ENCODE results near the gene CLECL1. TPM values are rescaled to one million over a fixed set of nuclear protein-coding genes. Genes with fewer than 3 reads are reported as not detected.

The CLECL1 gene
- total RNA-seq, result not detected

GRCh38 chr12:9732921-9733461 is at the start of gene CLECL1:
CLECL1 (minus strand) TSS chr12:9733097.
- DNase-seq, result no peak

- DNase-seq, result no peak
Measured at GRCh38 chr12:9781360-9781759, 48.5 kb upstream of the CLECL1 start.

- no peak for DNase-seq
Measured at GRCh38 chr12:9779209-9779608, 46.3 kb upstream of the CLECL1 start.

- no peak for DNase-seq
Measured at GRCh38 chr12:9776781-9777180, 43.9 kb upstream of the CLECL1 start.

GRCh38 chr12:9773216-9773877 is 40.5 kb upstream of the CLECL1 start:
- no peak for DNase-seq

GRCh38 chr12:9763025-9763424 is 30.1 kb upstream of the CLECL1 start:
- no peak for DNase-seq

GRCh38 chr12:9762369-9762768 is 29.5 kb upstream of the CLECL1 start:
- no peak for DNase-seq

- no peak for DNase-seq
Measured at GRCh38 chr12:9761419-9761781, 28.5 kb upstream of the CLECL1 start.

- no peak for DNase-seq
Measured at GRCh38 chr12:9760699-9761418, 28.0 kb upstream of the CLECL1 start, which contains the start of gene CD69. CD69 (minus strand) TSS chr12:9760901; CDS start chr12:9760820, 81 bp downstream.

GRCh38 chr12:9760120-9760519 is 27.2 kb upstream of the CLECL1 start:
- DNase-seq, result no peak

GRCh38 chr12:9759694-9760093 is 26.8 kb upstream of the CLECL1 start:
- DNase-seq, result no peak

- no peak for DNase-seq
Measured at GRCh38 chr12:9758119-9758518, 25.2 kb upstream of the CLECL1 start.

GRCh38 chr12:9757433-9758025 is 24.6 kb upstream of the CLECL1 start:
- DNase-seq, result no peak

- DNase-seq, result no peak
Measured at GRCh38 chr12:9756706-9757105, 23.8 kb upstream of the CLECL1 start.

- DNase-seq, result no peak
Measured at GRCh38 chr12:9756170-9756569, 23.3 kb upstream of the CLECL1 start.

- no peak for DNase-seq
Measured at GRCh38 chr12:9755567-9755966, 22.7 kb upstream of the CLECL1 start.

GRCh38 chr12:9755035-9755434 is 22.1 kb upstream of the CLECL1 start:
- no peak for DNase-seq

- DNase-seq, result no peak
Measured at GRCh38 chr12:9754099-9754927, 21.4 kb upstream of the CLECL1 start.

- DNase-seq, result no peak
Measured at GRCh38 chr12:9753498-9753897, 20.6 kb upstream of the CLECL1 start.

GRCh38 chr12:9753073-9753472 is 20.2 kb upstream of the CLECL1 start:
- no peak for DNase-seq

- no peak for DNase-seq
Measured at GRCh38 chr12:9752145-9752933, 19.4 kb upstream of the CLECL1 start.
